GM20000 (cell line): ENCODE measurements around the gene SCN7A.
"Not testable (repeated sequence)": the region's sequence is repeated elsewhere in the genome, so short reads cannot be mapped to it uniquely, and the experiment has no call there.

ENCODE experiments used
- DNase-seq: peaks from one replicate; pipeline ENCODE4 v3.0.0; 2012; ENCODE audit warnings: low spot score
- CTCF ChIP-seq: IDR thresholded peaks from 2 replicates; pipeline ENCODE4 v1.5.1; 2012; ENCODE audit warnings: mild to moderate bottlenecking, control low read depth; ENCODE audit errors: extremely low read depth, missing control alignments

The SCN7A gene

GRCh38 chr2:166372046-166372445 lies 122.0 kb downstream of the SCN7A start:
- DNase-seq, result no peak
- no peak for TF ChIP-seq CTCF

GRCh38 chr2:166365803-166366420 lies 128.1 kb downstream of the SCN7A start:
- no peak for DNase-seq
- TF ChIP-seq CTCF, result no peak

GRCh38 chr2:166365239-166365638 lies 128.8 kb downstream of the SCN7A start:
- TF ChIP-seq CTCF, result no peak
- no peak for DNase-seq

GRCh38 chr2:166364476-166365161 lies 129.4 kb downstream of the SCN7A start:
- DNase-seq, result no peak
- no peak for TF ChIP-seq CTCF

- DNase-seq, result no peak
- TF ChIP-seq CTCF, result peak; percentile 22
These were observed 132.5 kb downstream of the SCN7A start for GRCh38 chr2:166361351-166362153.

GRCh38 chr2:166360906-166361305 lies 133.1 kb downstream of the SCN7A start:
- no peak for DNase-seq
- no peak for TF ChIP-seq CTCF

- no peak for TF ChIP-seq CTCF
- no peak for DNase-seq
These were observed 133.6 kb downstream of the SCN7A start for GRCh38 chr2:166360426-166360825.

- not testable (repeated sequence) for DNase-seq
These were observed 136.1 kb downstream of the SCN7A start for GRCh38 chr2:166357950-166358321.
